Breast epithelium (tissue), 3 donors: ENCODE results near the gene ATPAF2.

Experiments used
- CTCF ChIP-seq, 3 donors: fragments of 450-650 bp; IDR thresholded peaks; one replicate each; pipeline ENCODE4 v1.5.1; 2016 to 2017; ENCODE audit warnings: antibody characterized with exemption in 3 of 3, mild to moderate bottlenecking in 3 of 3, moderate library complexity in 3 of 3
- POLR2A ChIP-seq: fragments of 450-650 bp; IDR thresholded peaks from one replicate; pipeline ENCODE4 v1.6.1; 2016; ENCODE audit warnings: antibody characterized with exemption, mild to moderate bottlenecking, moderate library complexity

- TF ChIP-seq POLR2A (no peak), CTCF (IDR thresholded peaks at IDR 0.05) (no peak)
Observed at GRCh38 chr17:17993366-17993765, 45.6 kb downstream of the ATPAF2 start.
